ENCODE results near the gene HSPA1A. TPM values are rescaled to one million over a fixed set of nuclear protein-coding genes. Genes with fewer than 3 reads are reported as not detected.

HSPA1A gene
- total RNA-seq, 1 donor from 2014 or later, result 46.3 TPM

DNA sequence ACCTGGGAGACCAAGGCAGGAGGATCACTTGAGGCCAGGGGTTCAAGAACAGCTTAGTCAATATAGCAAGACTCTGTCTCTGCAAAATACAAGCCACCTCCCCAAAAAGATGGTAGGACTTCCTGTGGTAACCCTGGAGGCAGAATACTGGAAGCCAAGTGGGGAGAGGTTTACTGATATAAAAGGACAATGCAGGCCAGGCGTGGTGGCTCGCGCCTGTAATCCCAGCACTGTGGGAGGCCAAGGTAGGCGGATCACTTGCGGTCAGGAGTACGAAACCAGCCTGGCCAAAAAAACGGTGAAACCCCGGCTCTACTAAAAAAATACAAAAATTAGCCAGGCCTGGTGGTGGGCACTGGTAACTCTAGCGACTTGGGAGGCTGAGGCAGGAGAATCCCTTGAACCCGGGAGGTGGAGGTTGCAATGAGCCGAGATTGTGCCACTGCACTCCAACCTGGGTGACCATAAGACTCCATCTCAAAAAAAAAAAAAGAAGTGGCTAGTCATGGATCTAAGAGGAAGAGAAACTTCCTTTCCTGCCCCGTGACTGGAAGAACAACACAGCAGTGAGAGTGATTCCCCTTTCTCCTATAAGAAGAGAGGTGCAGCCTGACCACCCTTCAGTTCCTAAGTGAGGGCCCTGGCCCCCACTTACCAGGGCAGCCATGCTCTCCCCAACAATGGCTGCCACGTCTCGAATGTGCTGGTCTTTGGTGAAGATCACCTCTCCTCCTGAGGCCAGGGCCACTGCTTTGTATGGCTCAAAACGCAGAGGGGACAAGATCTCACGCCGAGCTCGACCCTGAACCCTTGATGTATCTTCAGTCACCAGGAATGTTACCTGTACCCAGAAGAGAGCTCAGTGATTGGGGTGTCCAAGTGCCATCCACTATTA lies 46.7 kb upstream of the HSPA1A start:
- Mint-ChIP-seq H3K9me3 (ENCODE audit: low read depth) (no peaks in the 10 kb centered on the region), H3K4me3 (ENCODE audit: unreplicated experiment) (no peak overlapping the region)

DNA sequence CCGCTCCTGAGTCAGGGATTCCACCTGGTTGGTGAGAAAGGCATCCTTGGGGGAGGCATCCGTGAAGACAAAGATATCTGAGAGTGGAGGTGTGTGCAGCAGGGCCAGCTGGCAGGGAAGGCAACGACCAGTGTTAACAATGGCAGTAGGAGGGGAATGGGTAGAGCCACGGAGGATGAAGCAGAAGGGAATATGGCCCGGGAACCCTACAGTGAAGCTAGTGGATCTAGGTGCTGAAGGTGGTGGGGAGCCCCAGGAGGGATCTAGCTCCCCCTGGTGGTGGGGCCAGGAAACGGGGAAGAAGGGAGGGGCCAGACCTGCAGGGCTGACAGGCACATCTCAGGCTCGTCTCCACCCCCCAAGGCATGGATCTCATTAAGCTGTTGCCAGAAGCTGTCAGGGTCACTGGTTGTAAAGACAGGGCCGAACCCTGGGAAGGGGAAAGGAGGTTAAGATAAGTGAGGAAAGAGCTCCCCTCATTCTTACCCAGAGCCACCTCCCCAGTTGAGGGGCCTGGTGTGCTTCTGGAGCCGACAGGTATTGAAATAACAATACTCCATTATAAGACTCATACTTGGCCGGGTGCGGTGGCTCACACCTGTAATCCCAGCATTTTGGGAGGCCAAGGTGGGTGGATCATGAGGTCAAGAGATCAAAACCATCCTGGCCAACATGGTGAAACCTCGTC lies 45.5 kb upstream of the HSPA1A start:
- Mint-ChIP-seq H3K36me3 (ENCODE audit: low read depth) (no peaks in the 10 kb centered on the region), H3K4me1 (ENCODE audit: low read depth) (no peaks in the 10 kb centered on the region), H3K27ac (ENCODE audit: unreplicated experiment) (no peak overlapping the region), H3K4me3 (ENCODE audit: unreplicated experiment) (no peak overlapping the region), H3K27me3 (ENCODE audit: low read depth) (no peaks in the 10 kb centered on the region), H3K9me3 (ENCODE audit: low read depth) (no peaks in the 10 kb centered on the region)
- DNase-seq (ENCODE audit: low spot score), result no peak
- TF ChIP-seq, protein P1, sequence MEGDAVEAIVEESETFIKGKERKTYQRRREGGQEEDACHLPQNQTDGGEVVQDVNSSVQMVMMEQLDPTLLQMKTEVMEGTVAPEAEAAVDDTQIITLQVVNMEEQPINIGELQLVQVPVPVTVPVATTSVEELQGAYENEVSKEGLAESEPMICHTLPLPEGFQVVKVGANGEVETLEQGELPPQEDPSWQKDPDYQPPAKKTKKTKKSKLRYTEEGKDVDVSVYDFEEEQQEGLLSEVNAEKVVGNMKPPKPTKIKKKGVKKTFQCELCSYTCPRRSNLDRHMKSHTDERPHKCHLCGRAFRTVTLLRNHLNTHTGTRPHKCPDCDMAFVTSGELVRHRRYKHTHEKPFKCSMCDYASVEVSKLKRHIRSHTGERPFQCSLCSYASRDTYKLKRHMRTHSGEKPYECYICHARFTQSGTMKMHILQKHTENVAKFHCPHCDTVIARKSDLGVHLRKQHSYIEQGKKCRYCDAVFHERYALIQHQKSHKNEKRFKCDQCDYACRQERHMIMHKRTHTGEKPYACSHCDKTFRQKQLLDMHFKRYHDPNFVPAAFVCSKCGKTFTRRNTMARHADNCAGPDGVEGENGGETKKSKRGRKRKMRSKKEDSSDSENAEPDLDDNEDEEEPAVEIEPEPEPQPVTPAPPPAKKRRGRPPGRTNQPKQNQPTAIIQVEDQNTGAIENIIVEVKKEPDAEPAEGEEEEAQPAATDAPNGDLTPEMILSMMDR (IDR thresholded peaks at IDR 0.05), result peak; percentile 78

More for the DNA sequence above, 46.7 kb upstream of the HSPA1A start:
- DNase-seq (ENCODE audit: low spot score), result no peak
- Mint-ChIP-seq H3K4me1 (ENCODE audit: low read depth) (peaks cover 5% of the 10 kb centered on the region), H3K27ac (ENCODE audit: unreplicated experiment) (no peak overlapping the region), H3K36me3 (ENCODE audit: low read depth) (peaks cover under 1% of the 10 kb centered on the region), H3K27me3 (ENCODE audit: low read depth) (no peaks in the 10 kb centered on the region)
- TF ChIP-seq, protein P1 (IDR thresholded peaks at IDR 0.05), result no peak

DNA sequence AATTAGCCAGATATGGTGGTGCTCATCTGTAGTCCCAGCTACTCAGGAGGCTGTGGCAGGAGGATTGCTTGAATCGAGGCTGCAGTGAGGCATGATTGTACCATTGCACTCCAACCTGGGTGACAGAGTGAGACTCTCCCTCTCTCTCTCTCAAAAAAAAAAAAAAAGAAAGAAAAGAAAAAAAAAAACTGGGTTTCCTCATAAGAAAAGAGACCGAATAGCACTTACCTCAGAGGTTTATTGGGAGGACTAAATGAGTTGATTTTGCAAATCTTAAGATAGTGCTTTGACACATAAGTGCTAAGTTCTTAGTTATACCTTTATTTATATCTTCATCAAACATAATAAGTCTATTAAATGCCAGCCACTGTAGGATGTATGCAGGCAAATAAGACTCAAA lies 44.5 kb upstream of the HSPA1A start:
- H3K9me3 Mint-ChIP-seq (ENCODE audit: low read depth), result no peaks in the 10 kb centered on the region
- no peaks in the 10 kb centered on the region for H3K4me1 Mint-ChIP-seq (ENCODE audit: low read depth)
- no peak overlapping the region for H3K4me3 Mint-ChIP-seq (ENCODE audit: unreplicated experiment)
- H3K36me3 Mint-ChIP-seq (ENCODE audit: low read depth), result no peaks in the 10 kb centered on the region
- TF ChIP-seq, protein P1 (IDR thresholded peaks at IDR 0.05), result no peak
- no peaks in the 10 kb centered on the region for H3K27me3 Mint-ChIP-seq (ENCODE audit: low read depth)
- no peak for DNase-seq (ENCODE audit: low spot score)
- no peak overlapping the region for H3K27ac Mint-ChIP-seq (ENCODE audit: unreplicated experiment)

- Mint-ChIP-seq H3K4me3 (ENCODE audit: unreplicated experiment) (no peak overlapping the region), H3K9me3 (ENCODE audit: low read depth) (no peaks in the 10 kb centered on the region), H3K27ac (ENCODE audit: unreplicated experiment) (no peak overlapping the region), H3K27me3 (ENCODE audit: low read depth) (no peaks in the 10 kb centered on the region), H3K4me1 (ENCODE audit: low read depth) (peaks cover 4% of the 10 kb centered on the region), H3K36me3 (ENCODE audit: low read depth) (no peaks in the 10 kb centered on the region)
- no peak for DNase-seq (ENCODE audit: low spot score)
- TF ChIP-seq, protein P1 (IDR thresholded peaks at IDR 0.05), result no peak
These were observed 43.4 kb upstream of the HSPA1A start for GRCh38 chr6:31771992-31772358.

DNA sequence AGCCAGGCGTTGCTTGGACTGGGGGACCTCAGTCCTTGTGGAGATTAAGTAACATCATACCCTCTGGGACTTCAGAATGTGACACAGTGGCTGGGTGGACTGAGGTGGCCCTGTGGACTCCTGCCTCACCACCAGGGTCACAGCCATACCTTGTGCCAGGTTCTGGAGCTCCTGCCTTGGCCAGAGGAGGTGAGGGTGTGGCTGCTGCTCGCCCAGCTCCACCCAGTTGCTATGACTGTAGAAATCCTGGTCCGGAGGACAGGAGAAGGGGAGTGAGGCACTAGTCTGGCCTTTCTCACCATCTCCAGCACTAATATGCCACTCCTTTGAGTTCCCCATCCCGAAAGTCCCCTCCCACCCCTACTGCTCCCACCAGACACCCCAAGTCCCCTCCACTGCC lies 40.2 kb upstream of the HSPA1A start:
- Mint-ChIP-seq H3K9me3 (ENCODE audit: low read depth) (no peaks in the 10 kb centered on the region), H3K4me1 (ENCODE audit: low read depth) (peaks cover 10% of the 10 kb centered on the region), H3K27ac (ENCODE audit: unreplicated experiment) (no peak overlapping the region), H3K4me3 (ENCODE audit: unreplicated experiment) (no peak overlapping the region), H3K36me3 (ENCODE audit: low read depth) (peaks cover 2% of the 10 kb centered on the region), H3K27me3 (ENCODE audit: low read depth) (no peaks in the 10 kb centered on the region)
- DNase-seq (ENCODE audit: low spot score), result no peak
- TF ChIP-seq, protein P1 (IDR thresholded peaks at IDR 0.05), result no peak
